Body of pancreas (tissue), 4 donors: ENCODE measurements around the gene SUB1.

ENCODE experiments used
- POLR2A ChIP-seq, 3 donors: fragments of 450-650 bp; IDR thresholded peaks; one replicate each; pipeline ENCODE4 v1.6.1; 2016; ENCODE audit warnings: antibody characterized with exemption in 3 of 3, mild to moderate bottlenecking in 2 of 3
- TF ChIP-seq, protein P1 (sequence below), 7 experiments: fragments of 450-650 bp in 4 of 7; fragments of 200-600 bp in 3 of 7; sonication (generic) in 3 of 7; IDR thresholded peaks; one replicate each; pipeline ENCODE4 v1.5.1; 2016 to 2019; ENCODE audit warnings: antibody characterized with exemption in 7 of 7

DNA sequence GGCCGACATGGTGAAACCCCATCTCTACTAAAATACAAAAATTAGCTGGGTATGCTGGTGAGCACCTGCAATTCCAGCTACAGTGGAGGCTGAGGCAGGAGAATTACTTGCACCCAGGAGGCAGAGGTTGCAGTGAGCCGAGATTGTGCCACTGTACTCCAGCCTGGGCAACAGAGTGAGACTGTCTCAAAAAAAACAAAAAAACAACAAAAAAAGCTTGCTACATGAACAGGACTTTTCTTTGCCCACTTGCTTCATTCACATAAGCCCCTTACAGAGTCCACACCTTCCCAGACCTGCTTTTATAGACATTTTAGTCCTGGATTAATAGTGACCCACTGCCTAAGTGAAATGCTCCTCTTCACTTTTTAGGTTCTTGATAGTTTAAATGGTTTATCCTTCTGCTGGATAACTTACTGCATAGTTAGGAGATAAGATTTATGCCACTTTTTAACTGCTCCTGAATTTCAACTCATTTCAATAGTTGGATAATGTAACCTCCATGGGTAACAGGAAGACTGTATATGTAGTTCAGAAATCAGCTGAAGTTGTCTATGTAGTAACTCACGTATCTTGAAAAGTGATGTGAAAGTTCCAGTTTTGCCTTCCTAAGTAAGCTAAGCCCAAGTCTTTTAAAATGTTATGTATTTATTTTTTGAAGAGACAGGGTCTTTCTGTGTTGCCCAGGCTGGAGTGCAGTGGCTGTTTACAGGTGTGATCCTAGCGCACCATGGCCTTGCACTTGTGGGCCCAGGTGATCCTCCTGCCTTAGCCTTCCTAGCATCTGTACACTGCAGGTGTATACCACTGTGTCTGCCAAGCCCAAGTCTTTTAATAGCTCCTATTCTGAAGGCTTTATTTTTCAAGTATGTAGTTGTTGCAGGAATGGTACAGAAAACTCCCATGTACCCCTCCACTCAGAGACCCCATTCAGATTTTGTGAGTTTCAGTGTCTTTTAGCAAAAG is 19.7 kb downstream of the SUB1 start:
- TF ChIP-seq POLR2A (IDR thresholded peaks at IDR 0.05): no peak
- TF ChIP-seq, protein P1, sequence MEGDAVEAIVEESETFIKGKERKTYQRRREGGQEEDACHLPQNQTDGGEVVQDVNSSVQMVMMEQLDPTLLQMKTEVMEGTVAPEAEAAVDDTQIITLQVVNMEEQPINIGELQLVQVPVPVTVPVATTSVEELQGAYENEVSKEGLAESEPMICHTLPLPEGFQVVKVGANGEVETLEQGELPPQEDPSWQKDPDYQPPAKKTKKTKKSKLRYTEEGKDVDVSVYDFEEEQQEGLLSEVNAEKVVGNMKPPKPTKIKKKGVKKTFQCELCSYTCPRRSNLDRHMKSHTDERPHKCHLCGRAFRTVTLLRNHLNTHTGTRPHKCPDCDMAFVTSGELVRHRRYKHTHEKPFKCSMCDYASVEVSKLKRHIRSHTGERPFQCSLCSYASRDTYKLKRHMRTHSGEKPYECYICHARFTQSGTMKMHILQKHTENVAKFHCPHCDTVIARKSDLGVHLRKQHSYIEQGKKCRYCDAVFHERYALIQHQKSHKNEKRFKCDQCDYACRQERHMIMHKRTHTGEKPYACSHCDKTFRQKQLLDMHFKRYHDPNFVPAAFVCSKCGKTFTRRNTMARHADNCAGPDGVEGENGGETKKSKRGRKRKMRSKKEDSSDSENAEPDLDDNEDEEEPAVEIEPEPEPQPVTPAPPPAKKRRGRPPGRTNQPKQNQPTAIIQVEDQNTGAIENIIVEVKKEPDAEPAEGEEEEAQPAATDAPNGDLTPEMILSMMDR (IDR thresholded peaks at IDR 0.05): no peak
